ENCODE measurements around the gene USP7. TPM values are rescaled to one million over a fixed set of nuclear protein-coding genes. Genes with fewer than 3 reads are reported as not detected.
"Not testable (repeated sequence)": the region's sequence is repeated elsewhere in the genome, so short reads cannot be mapped to it uniquely, and the experiment has no call there.

Gene USP7
- total RNA-seq, 4 donors from 2014 or later, result 125 to 139 (median 130) TPM

- Histone ChIP-seq H3K27me3 (no peaks in the 10 kb centered on the region), H3K4me1 (peaks cover 0 to 9% (median 2%) of the 10 kb centered on the region in 4 donors), H3K4me3 (no peak overlapping the region), H3K36me3 (no peaks in the 10 kb centered on the region), H3K27ac (peak overlapping the region in 1 of 4 donors; percentile 22), H3K9me3 (no peaks in the 10 kb centered on the region)
- no peak for DNase-seq
- TF ChIP-seq, protein P1, sequence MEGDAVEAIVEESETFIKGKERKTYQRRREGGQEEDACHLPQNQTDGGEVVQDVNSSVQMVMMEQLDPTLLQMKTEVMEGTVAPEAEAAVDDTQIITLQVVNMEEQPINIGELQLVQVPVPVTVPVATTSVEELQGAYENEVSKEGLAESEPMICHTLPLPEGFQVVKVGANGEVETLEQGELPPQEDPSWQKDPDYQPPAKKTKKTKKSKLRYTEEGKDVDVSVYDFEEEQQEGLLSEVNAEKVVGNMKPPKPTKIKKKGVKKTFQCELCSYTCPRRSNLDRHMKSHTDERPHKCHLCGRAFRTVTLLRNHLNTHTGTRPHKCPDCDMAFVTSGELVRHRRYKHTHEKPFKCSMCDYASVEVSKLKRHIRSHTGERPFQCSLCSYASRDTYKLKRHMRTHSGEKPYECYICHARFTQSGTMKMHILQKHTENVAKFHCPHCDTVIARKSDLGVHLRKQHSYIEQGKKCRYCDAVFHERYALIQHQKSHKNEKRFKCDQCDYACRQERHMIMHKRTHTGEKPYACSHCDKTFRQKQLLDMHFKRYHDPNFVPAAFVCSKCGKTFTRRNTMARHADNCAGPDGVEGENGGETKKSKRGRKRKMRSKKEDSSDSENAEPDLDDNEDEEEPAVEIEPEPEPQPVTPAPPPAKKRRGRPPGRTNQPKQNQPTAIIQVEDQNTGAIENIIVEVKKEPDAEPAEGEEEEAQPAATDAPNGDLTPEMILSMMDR (IDR thresholded peaks at IDR 0.05), result no peak
- no peak for TF ChIP-seq POLR2A (IDR thresholded peaks at IDR 0.05)
Observed at GRCh38 chr16:8877894-8878522, 85.7 kb downstream of the USP7 start.

- H3K4me3 ChIP-seq, H3K4me1 ChIP-seq, DNase-seq, H3K27me3 ChIP-seq, H3K9me3 ChIP-seq, H3K36me3 ChIP-seq, H3K27ac ChIP-seq: not testable (repeated sequence)
Observed at GRCh38 chr16:8875317-8875716, 88.4 kb downstream of the USP7 start.

- Histone ChIP-seq H3K27ac (no peak overlapping the region), H3K36me3 (no peaks in the 10 kb centered on the region), H3K27me3 (no peaks in the 10 kb centered on the region), H3K4me1 (peaks cover 0 to 12% (median 0%) of the 10 kb centered on the region in 4 donors), H3K9me3 (no peaks in the 10 kb centered on the region), H3K4me3 (no peak overlapping the region)
- no peak for TF ChIP-seq POLR2A (IDR thresholded peaks at IDR 0.05)
- TF ChIP-seq, protein P1 (IDR thresholded peaks at IDR 0.05), result no peak
- DNase-seq, result no peak
Observed at GRCh38 chr16:8874388-8874787, 89.3 kb downstream of the USP7 start.

- not testable (repeated sequence) for H3K9me3 ChIP-seq, H3K27me3 ChIP-seq, H3K4me3 ChIP-seq, DNase-seq, H3K27ac ChIP-seq, H3K36me3 ChIP-seq
- peaks cover 0 to 11% (median 0%) of the 10 kb centered on the region in 4 donors for H3K4me1 ChIP-seq
Observed at GRCh38 chr16:8873866-8874195, 89.9 kb downstream of the USP7 start.

- Histone ChIP-seq H3K36me3 (no peaks in the 10 kb centered on the region), H3K4me1 (peaks cover 0 to 5% (median 0%) of the 10 kb centered on the region in 4 donors), H3K4me3 (no peak overlapping the region), H3K27ac (no peak overlapping the region), H3K9me3 (no peaks in the 10 kb centered on the region), H3K27me3 (no peaks in the 10 kb centered on the region)
- DNase-seq, result no peak
- TF ChIP-seq, protein P1 (IDR thresholded peaks at IDR 0.05), result peak in 1 of 6 experiments; percentile 14
- TF ChIP-seq POLR2A (IDR thresholded peaks at IDR 0.05), result no peak
Observed at GRCh38 chr16:8872967-8873865, 90.5 kb downstream of the USP7 start.

DNA sequence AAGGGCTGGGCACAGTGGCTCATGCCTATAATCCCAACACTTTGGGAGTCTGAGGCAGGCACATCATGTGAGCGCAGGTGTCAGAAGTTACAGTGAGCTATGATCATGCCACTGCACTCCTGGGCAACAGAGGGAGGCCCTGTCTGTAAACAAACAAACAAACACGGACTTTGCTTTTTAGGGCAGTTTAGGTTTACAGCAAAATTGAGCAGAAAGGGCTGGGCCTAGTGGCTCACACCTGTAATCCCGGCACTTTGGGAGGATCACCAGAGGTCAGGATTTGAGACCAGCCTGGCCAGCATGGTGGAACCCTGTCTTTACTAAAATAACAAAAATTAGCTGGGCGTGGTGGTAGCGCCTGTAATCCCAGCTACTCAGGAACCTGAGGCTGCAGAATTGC lies 91.6 kb downstream of the USP7 start:
- Histone ChIP-seq H3K36me3 (no peaks in the 10 kb centered on the region), H3K4me3 (no peak overlapping the region), H3K27me3 (no peaks in the 10 kb centered on the region), H3K9me3 (no peaks in the 10 kb centered on the region), H3K4me1 (peaks cover 0 to 11% (median 2%) of the 10 kb centered on the region in 4 donors), H3K27ac (no peak overlapping the region)
- no peak for TF ChIP-seq POLR2A (IDR thresholded peaks at IDR 0.05)
- TF ChIP-seq, protein P1 (IDR thresholded peaks at IDR 0.05), result no peak
- no peak for DNase-seq

- not testable (repeated sequence) for DNase-seq, H3K9me3 ChIP-seq, H3K4me3 ChIP-seq, H3K36me3 ChIP-seq, H3K27me3 ChIP-seq
- Histone ChIP-seq H3K27ac (peak overlapping the region in 1 of 4 donors; percentile 95), H3K4me1 (peaks cover 0 to 33% (median 9%) of the 10 kb centered on the region in 4 donors)
Observed at GRCh38 chr16:8869988-8870241, 93.8 kb downstream of the USP7 start.

Data from Peyer's patch (tissue), 4 donors.